Vagina (tissue), 2 donors: ENCODE measurements around the gene INTS1.

Experiments
- CTCF ChIP-seq, 3 experiments: fragments of 450-650 bp in 2 of 3; fragments of 200-600 bp in 1 of 3; sonication (generic) in 1 of 3; IDR thresholded peaks; one replicate each; pipeline ENCODE4 v1.5.1; 2017 to 2019; ENCODE audit warnings: antibody characterized with exemption in 3 of 3, mild to moderate bottlenecking in 2 of 3, moderate library complexity in 2 of 3
- POLR2A ChIP-seq, 2 donors: fragments of 450-650 bp; IDR thresholded peaks; one replicate each; pipeline ENCODE4 v1.6.1; 2017; ENCODE audit warnings: antibody characterized with exemption in 2 of 2, mild to moderate bottlenecking in 2 of 2, moderate library complexity in 2 of 2

- TF ChIP-seq CTCF (IDR thresholded peaks at IDR 0.05), result no peak
- no peak for TF ChIP-seq POLR2A (IDR thresholded peaks at IDR 0.05)
These were observed 16.2 kb downstream of the INTS1 start for GRCh38 chr7:1488016-1488415.
